GM23338 (cell line): ENCODE data around the gene INPP4B. TPM values are rescaled to one million over a fixed set of nuclear protein-coding genes. Genes with fewer than 3 reads are reported as not detected.

Source experiments
- ATAC-seq: fragments of 200-7000 bp; cut with Tn5 transposase; 3 replicates; pipeline ENCODE4 v1.9.1; 2020
- DNase-seq: peaks from one replicate; pipeline ENCODE4 v3.0.0-alpha.2; 2015; ENCODE audit warnings: low spot score
- H2AFZ ChIP-seq: fragments of 200-600 bp; sonication (generic); 2 replicates; pipeline ENCODE4 v1.8.0; 2016; ENCODE audit warnings: antibody characterized with exemption, mild to moderate bottlenecking, moderate library complexity
- H3F3A ChIP-seq: fragments of 200-600 bp; sonication (generic); replicated peaks from 2 replicates; pipeline ENCODE4 v1.8.0; 2017; ENCODE audit warnings: antibody characterized with exemption, mixed run types, low read depth
- H3K27ac ChIP-seq: fragments of 200-600 bp; sonication (generic); 2 replicates; pipeline ENCODE4 v1.6.1; 2016; ENCODE audit warnings: low read depth
- H3K27me3 ChIP-seq: fragments of 200-600 bp; sonication (generic); 2 replicates; pipeline ENCODE4 v1.8.0; 2016; ENCODE audit warnings: mild to moderate bottlenecking, mixed run types, moderate library complexity; ENCODE audit not compliant: insufficient read depth
- H3K36me3 ChIP-seq: fragments of 200-600 bp; sonication (generic); 2 replicates; pipeline ENCODE4 v1.8.0; 2016; ENCODE audit warnings: mild to moderate bottlenecking; ENCODE audit not compliant: insufficient read depth
- H3K4me1 ChIP-seq: fragments of 200-600 bp; sonication (generic); 2 replicates; pipeline ENCODE4 v1.8.0; 2016; ENCODE audit warnings: mild to moderate bottlenecking, moderate library complexity; ENCODE audit not compliant: insufficient read depth
- H3K4me2 ChIP-seq: fragments of 200-600 bp; sonication (generic); 2 replicates; pipeline ENCODE4 v1.7.1; 2017; ENCODE audit warnings: mixed run types
- H3K4me3 ChIP-seq: fragments of 200-600 bp; sonication (generic); 2 replicates; pipeline ENCODE4 v1.6.1; 2016; ENCODE audit warnings: mixed run types
- H3K79me2 ChIP-seq: fragments of 200-600 bp; sonication (generic); replicated peaks from 2 replicates; pipeline ENCODE4 v1.8.0; 2017; ENCODE audit warnings: mild to moderate bottlenecking; ENCODE audit not compliant: insufficient read depth
- H3K9me2 ChIP-seq: fragments of 200-600 bp; sonication (generic); 2 replicates; pipeline ENCODE4 v1.8.0; 2017; ENCODE audit not compliant: insufficient read depth
- H4K20me1 ChIP-seq: fragments of 200-600 bp; sonication (generic); replicated peaks from 2 replicates; pipeline ENCODE4 v1.8.0; 2017; ENCODE audit warnings: mild to moderate bottlenecking; ENCODE audit not compliant: insufficient read depth
- H3K27ac Mint-ChIP-seq: 2 replicates; pipeline ENCODE4 v1.8.0; 2020; ENCODE audit warnings: inconsistent platforms, mild to moderate bottlenecking, moderate library complexity, mixed read lengths
- H3K27me3 Mint-ChIP-seq: 3 replicates; pipeline ENCODE4 v1.8.0; 2022; ENCODE audit warnings: low read depth, mild to moderate bottlenecking, moderate library complexity, mixed read lengths, inconsistent platforms; ENCODE audit not compliant: insufficient read depth, poor library complexity
- H3K36me3 Mint-ChIP-seq: 3 replicates; pipeline ENCODE4 v1.8.0; 2021; ENCODE audit warnings: low read depth, mild to moderate bottlenecking, inconsistent platforms, moderate library complexity, mixed read lengths
- H3K4me1 Mint-ChIP-seq: 3 replicates; pipeline ENCODE4 v1.8.0; 2020; ENCODE audit warnings: mild to moderate bottlenecking, inconsistent platforms, mixed read lengths
- H3K4me3 Mint-ChIP-seq: 3 replicates; pipeline ENCODE4 v1.8.0; 2021; ENCODE audit warnings: moderate library complexity, mild to moderate bottlenecking, inconsistent platforms, mixed read lengths
- H3K9me3 Mint-ChIP-seq: 3 replicates; pipeline ENCODE4 v1.8.0; 2020; ENCODE audit warnings: moderate library complexity, mild to moderate bottlenecking, inconsistent platforms, mixed read lengths
- CREB1 ChIP-seq: fragments of 250-450 bp; sonication (Bioruptor Pico); IDR thresholded peaks from 2 replicates; pipeline ENCODE4 v1.5.0; 2020; ENCODE audit warnings: low read depth, mild to moderate bottlenecking, moderate library complexity
- CTCF ChIP-seq, 2 experiments: fragments of 200-600 bp in 1 of 2; sonication (generic) in 1 of 2; conservative IDR thresholded peaks; 2 replicates each; pipeline versions ENCODE4 v1.5.1 to v1.6.1; 2016 to 2017; ENCODE audit warnings: antibody characterized with exemption in 2 of 2, low read depth in 2 of 2, mild to moderate bottlenecking in 2 of 2, moderate library complexity in 1 of 2
- ETS1 ChIP-seq: IDR thresholded peaks from 2 replicates; pipeline ENCODE4 v1.6.1; 2016; ENCODE audit warnings: antibody characterized with exemption
- EZH2 ChIP-seq: fragments of 200-600 bp; sonication (generic); IDR thresholded peaks from one replicate; pipeline ENCODE4 v1.8.0; 2017; ENCODE audit warnings: antibody characterized with exemption, mild to moderate bottlenecking, low read depth; ENCODE audit not compliant: unreplicated experiment
- EZH2phosphoT487 ChIP-seq: fragments of 200-600 bp; sonication (generic); IDR thresholded peaks from one replicate; pipeline ENCODE4 v1.8.1; 2018; ENCODE audit warnings: antibody characterized with exemption; ENCODE audit not compliant: unreplicated experiment
- JUNB ChIP-seq: IDR thresholded peaks from one replicate; pipeline ENCODE4 v1.6.1; 2016; ENCODE audit warnings: antibody characterized with exemption; ENCODE audit not compliant: unreplicated experiment
- NANOG ChIP-seq: IDR thresholded peaks from 2 replicates; pipeline ENCODE4 v1.6.1; 2016; ENCODE audit warnings: antibody characterized with exemption, borderline replicate concordance
- POLR2AphosphoS5 ChIP-seq: IDR thresholded peaks from 2 replicates; pipeline ENCODE4 v1.6.1; 2016; ENCODE audit warnings: antibody characterized with exemption, low read depth
- REST ChIP-seq: IDR thresholded peaks from one replicate; pipeline ENCODE4 v1.6.1; 2018; ENCODE audit warnings: antibody characterized with exemption; ENCODE audit not compliant: unreplicated experiment
- STAT1 ChIP-seq: IDR thresholded peaks from one replicate; pipeline ENCODE4 v1.6.1; 2016; ENCODE audit warnings: antibody characterized with exemption; ENCODE audit not compliant: unreplicated experiment
- ZNF114 ChIP-seq: fragments of 250-450 bp; sonication (Bioruptor Pico); IDR thresholded peaks from 2 replicates; pipeline ENCODE4 v1.5.0; 2020; ENCODE audit warnings: mild to moderate bottlenecking, moderate library complexity
- ZNF331 ChIP-seq: fragments of 250-450 bp; sonication (Bioruptor Pico); IDR thresholded peaks from 2 replicates; pipeline ENCODE4 v1.5.0; 2020; ENCODE audit warnings: low read depth, mild to moderate bottlenecking, moderate library complexity
- ZNF462 ChIP-seq: fragments of 250-450 bp; sonication (Bioruptor Pico); IDR thresholded peaks from 2 replicates; pipeline ENCODE4 v1.5.0; 2020; ENCODE audit warnings: mild to moderate bottlenecking, moderate library complexity
- polyA plus RNA-seq: library from polyadenylated mRNA; unstranded; fragments of >200 nt; fragmentation: Nextera tagmentation; extraction: Ambion mirVana; gene quantifications from 2 replicates; pipeline ENCODE4 v1.2.1, GENCODE V29; 2016
- total RNA-seq: library from RNA; depleted of rRNA; stranded (reverse); fragments of >200 nt; shearing (Covaris generic); gene quantifications from 2 replicates; pipeline ENCODE4 v1.2.3, GENCODE V29; 2014

Gene INPP4B
- total and polyA plus RNA-seq, 2 experiments from 2014 or later, result 0.11 to 0.14 TPM

- no peak for ATAC-seq
- Histone ChIP-seq H3K36me3 (no peaks in the 10 kb centered on the region), H3K27me3 (no peaks in the 10 kb centered on the region), H3F3A (no peaks in the 10 kb centered on the region), H3K27ac (no peak overlapping the region), H3K4me1 (no peaks in the 10 kb centered on the region), H4K20me1 (no peaks in the 10 kb centered on the region), H3K4me2 (no peak overlapping the region), H3K4me3 (no peak overlapping the region), H3K79me2 (no peaks in the 10 kb centered on the region), H3K9me2 (no peaks in the 10 kb centered on the region), H2AFZ (no peak overlapping the region)
- no peaks in the 10 kb centered on the region for H3K36me3 Mint-ChIP-seq
- H3K4me3 Mint-ChIP-seq, result no peak overlapping the region
- no peaks in the 10 kb centered on the region for H3K9me3 Mint-ChIP-seq
- no peaks in the 10 kb centered on the region for H3K27me3 Mint-ChIP-seq
- no peaks in the 10 kb centered on the region for H3K4me1 Mint-ChIP-seq
- H3K27ac Mint-ChIP-seq, result no peak overlapping the region
- no peak for TF ChIP-seq EZH2phosphoT487
- TF ChIP-seq CTCF (conservative IDR thresholded peaks at IDR 0.05; ENCODE audit: low read depth in 2 of 2), result no peak
- TF ChIP-seq ETS1, result no peak
- TF ChIP-seq ZNF331 (CRISPR knock-in tag), result no peak
- TF ChIP-seq JUNB, result no peak
- TF ChIP-seq CREB1 (CRISPR knock-in tag), result no peak
- TF ChIP-seq ZNF462 (CRISPR knock-in tag), result no peak
- TF ChIP-seq NANOG, result no peak
- TF ChIP-seq REST, result no peak
- TF ChIP-seq EZH2, result no peak
- no peak for TF ChIP-seq STAT1
- no peak for TF ChIP-seq ZNF114
- no peak for TF ChIP-seq POLR2AphosphoS5
- no peak for DNase-seq
Measured at GRCh38 chr4:142231787-142232186, 614.3 kb downstream of the INPP4B start.
